ENCODE measurements around the gene MRPL33.

GRCh38 chr2:27790796-27791195 is 19.3 kb downstream of the MRPL33 start:
- no peak for TF ChIP-seq IRF1 (CRISPR knock-in tag; IDR thresholded peaks at IDR 0.05; ENCODE audit: low read depth)
- TF ChIP-seq CTCF (CRISPR knock-in tag; IDR thresholded peaks at IDR 0.05), result no peak
- TF ChIP-seq TAF1 (CRISPR knock-in tag; IDR thresholded peaks at IDR 0.05), result no peak
- no peak for TF ChIP-seq ZNF280D (CRISPR knock-in tag; IDR thresholded peaks at IDR 0.05)
- TF ChIP-seq HMGXB4 (CRISPR knock-in tag; IDR thresholded peaks at IDR 0.05; ENCODE audit: borderline replicate concordance in 1 of 2, low read depth in 1 of 2), result no peak
- TF ChIP-seq SMARCC2 (IDR thresholded peaks at IDR 0.05), result no peak
- no peak for TF ChIP-seq ZNF788 (CRISPR knock-in tag; IDR thresholded peaks at IDR 0.05; ENCODE audit: borderline replicate concordance)
- TF ChIP-seq JDP2 (CRISPR knock-in tag; IDR thresholded peaks at IDR 0.05; ENCODE audit: borderline replicate concordance), result no peak
- TF ChIP-seq SMC3 (IDR thresholded peaks at IDR 0.05; ENCODE audit: low read length), result no peak
